KOPT-K1 (cell line): ENCODE results near the gene PDE12.

Source experiments
- H3K27ac ChIP-seq: fragments of 200-600 bp; sonication (generic); 2 replicates; pipeline ENCODE4 v1.5.1; 2016; ENCODE audit warnings: antibody characterized with exemption, mild to moderate bottlenecking, low read depth, low read length; ENCODE audit not compliant: poor library complexity, severe bottlenecking
- H3K36me3 ChIP-seq: fragments of 200-600 bp; sonication (generic); 2 replicates; pipeline ENCODE4 v1.5.1; 2017; ENCODE audit warnings: antibody characterized with exemption, mild to moderate bottlenecking, low read length, moderate library complexity; ENCODE audit not compliant: insufficient read depth
- H3K9me3 ChIP-seq: fragments of 200-600 bp; sonication (generic); 2 replicates; pipeline ENCODE4 v1.5.1; 2017; ENCODE audit warnings: antibody characterized with exemption, low read length, mild to moderate bottlenecking; ENCODE audit not compliant: insufficient read depth, poor library complexity, severe bottlenecking

PDE12 gene

GRCh38 chr3:57570878-57571277, 14.8 kb downstream of the PDE12 start:
- Histone ChIP-seq H3K9me3 (no peaks in the 10 kb centered on the region), H3K36me3 (peaks cover 100% of the 10 kb centered on the region), H3K27ac (no peak overlapping the region)

- no peak overlapping the region for H3K27ac ChIP-seq
- peaks cover 100% of the 10 kb centered on the region for H3K36me3 ChIP-seq
- H3K9me3 ChIP-seq = no peaks in the 10 kb centered on the region
These were observed 16.0 kb downstream of the PDE12 start for GRCh38 chr3:57572096-57572495.

- no peak overlapping the region for H3K27ac ChIP-seq
- peaks cover 98% of the 10 kb centered on the region for H3K36me3 ChIP-seq
These were observed 20.0 kb downstream of the PDE12 start for GRCh38 chr3:57575966-57576626.

GRCh38 chr3:57577801-57578200, 21.7 kb downstream of the PDE12 start:
- Histone ChIP-seq H3K36me3 (peaks cover 98% of the 10 kb centered on the region), H3K9me3 (no peaks in the 10 kb centered on the region), H3K27ac (peak overlapping the region; percentile 3)

More at GRCh38 chr3:57575966-57576626, 20.0 kb downstream of the PDE12 start:
- H3K9me3 ChIP-seq = no peaks in the 10 kb centered on the region

GRCh38 chr3:57582474-57583168, 26.5 kb downstream of the PDE12 start:
- Histone ChIP-seq H3K36me3 (peaks cover 86% of the 10 kb centered on the region), H3K9me3 (no peaks in the 10 kb centered on the region), H3K27ac (no peak overlapping the region)

- Histone ChIP-seq H3K9me3 (no peaks in the 10 kb centered on the region), H3K27ac (no peak overlapping the region), H3K36me3 (peaks cover 85% of the 10 kb centered on the region)
These were observed 27.5 kb downstream of the PDE12 start for GRCh38 chr3:57583544-57583943.

- H3K27ac ChIP-seq = no peak overlapping the region
- peaks cover 74% of the 10 kb centered on the region for H3K36me3 ChIP-seq
- no peaks in the 10 kb centered on the region for H3K9me3 ChIP-seq
These were observed 30.7 kb downstream of the PDE12 start for GRCh38 chr3:57586778-57587177.

GRCh38 chr3:57587905-57588304, 31.8 kb downstream of the PDE12 start:
- Histone ChIP-seq H3K36me3 (peaks cover 74% of the 10 kb centered on the region), H3K9me3 (no peaks in the 10 kb centered on the region), H3K27ac (no peak overlapping the region)

GRCh38 chr3:57592306-57592705, 36.2 kb downstream of the PDE12 start:
- Histone ChIP-seq H3K36me3 (peaks cover 55% of the 10 kb centered on the region), H3K9me3 (no peaks in the 10 kb centered on the region), H3K27ac (no peak overlapping the region)

- no peak overlapping the region for H3K27ac ChIP-seq
- H3K36me3 ChIP-seq = peaks cover 44% of the 10 kb centered on the region
These were observed 38.1 kb downstream of the PDE12 start for GRCh38 chr3:57594144-57594543.

GRCh38 chr3:57594576-57594975, 38.5 kb downstream of the PDE12 start:
- H3K36me3 ChIP-seq = peaks cover 41% of the 10 kb centered on the region
- no peak overlapping the region for H3K27ac ChIP-seq
- H3K9me3 ChIP-seq = no peaks in the 10 kb centered on the region

More at GRCh38 chr3:57594144-57594543, 38.1 kb downstream of the PDE12 start:
- H3K9me3 ChIP-seq = no peaks in the 10 kb centered on the region

- peaks cover 27% of the 10 kb centered on the region for H3K36me3 ChIP-seq
- H3K27ac ChIP-seq = peak overlapping the region; percentile 85
- no peaks in the 10 kb centered on the region for H3K9me3 ChIP-seq
These were observed 40.5 kb downstream of the PDE12 start for GRCh38 chr3:57596495-57597126.

- Histone ChIP-seq H3K36me3 (peaks cover 22% of the 10 kb centered on the region), H3K27ac (peak within 1 kb of the TSS; percentile 85), H3K9me3 (no peaks in the 10 kb centered on the region)
These were observed 41.3 kb downstream of the PDE12 start, which contains the start of gene ARF4 for GRCh38 chr3:57597127-57597923. ARF4 (minus strand) TSS chr3:57597344; CDS start chr3:57597140, 204 bp downstream.

GRCh38 chr3:57598765-57599360, 42.8 kb downstream of the PDE12 start:
- Histone ChIP-seq H3K27ac (peak overlapping the region; percentile 85), H3K36me3 (peaks cover 17% of the 10 kb centered on the region), H3K9me3 (no peaks in the 10 kb centered on the region)
